IPS DF 19.7 (cell line): Measurements from ENCODE around the gene ELOVL3.
"Not testable (repeated sequence)": the region's sequence is repeated elsewhere in the genome, so short reads cannot be mapped to it uniquely, and the experiment has no call there.

Experiments used
- DNase-seq: peaks from one replicate; pipeline ENCODE4 v3.0.0-alpha.2; 2013; ENCODE audit warnings: low read depth, low spot score

Gene ELOVL3, protein sequence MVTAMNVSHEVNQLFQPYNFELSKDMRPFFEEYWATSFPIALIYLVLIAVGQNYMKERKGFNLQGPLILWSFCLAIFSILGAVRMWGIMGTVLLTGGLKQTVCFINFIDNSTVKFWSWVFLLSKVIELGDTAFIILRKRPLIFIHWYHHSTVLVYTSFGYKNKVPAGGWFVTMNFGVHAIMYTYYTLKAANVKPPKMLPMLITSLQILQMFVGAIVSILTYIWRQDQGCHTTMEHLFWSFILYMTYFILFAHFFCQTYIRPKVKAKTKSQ

DNA sequence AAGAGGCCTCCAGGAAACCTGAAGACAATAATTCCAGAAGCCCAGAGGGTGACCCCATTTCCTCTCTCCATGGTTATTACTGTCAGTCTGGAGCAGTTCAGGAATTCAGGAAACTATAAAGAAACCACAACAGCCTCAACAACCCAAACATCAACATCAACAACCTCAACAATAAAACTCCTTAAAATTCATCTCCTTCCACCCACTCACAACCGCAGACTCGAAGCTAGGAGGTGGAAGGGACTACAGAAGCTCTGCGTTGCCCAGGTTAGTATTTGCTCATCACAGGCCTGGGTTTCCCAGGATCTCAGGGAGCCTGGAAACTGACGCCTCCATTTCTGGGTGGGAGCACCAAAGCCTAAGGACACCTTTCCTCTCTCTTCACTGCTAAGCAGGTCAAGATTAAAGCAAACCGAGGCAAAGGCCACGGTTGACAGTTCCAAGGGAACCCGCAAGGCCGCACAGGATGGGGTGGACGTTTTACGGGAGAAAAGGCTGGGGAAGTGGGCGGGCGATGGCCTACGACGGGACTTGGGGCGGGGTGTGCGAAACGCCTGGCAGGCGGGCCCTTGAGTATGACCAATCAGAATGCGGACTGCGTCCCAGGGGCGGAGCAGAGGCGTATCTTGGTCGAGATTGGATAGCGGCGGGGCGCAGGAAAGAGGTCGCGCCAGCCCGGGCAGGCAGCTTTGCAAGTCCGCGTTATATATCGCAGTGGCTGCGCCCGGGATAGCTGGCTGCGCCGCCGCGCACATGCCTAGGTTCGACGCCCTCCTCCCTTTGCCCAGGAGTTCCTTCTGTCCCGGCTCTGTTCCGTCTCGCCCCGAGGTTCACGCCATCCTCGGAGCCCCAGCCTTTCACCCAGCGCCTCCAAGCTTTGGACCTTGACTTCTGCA lies at the start of gene ELOVL3:
Gene ELOVL3, plus strand, starts transcription at position 654 of the 896 bp plus-strand sequence. CDS start 250 bp downstream, outside the sequence.
- peak; percentile 89 for DNase-seq

DNA sequence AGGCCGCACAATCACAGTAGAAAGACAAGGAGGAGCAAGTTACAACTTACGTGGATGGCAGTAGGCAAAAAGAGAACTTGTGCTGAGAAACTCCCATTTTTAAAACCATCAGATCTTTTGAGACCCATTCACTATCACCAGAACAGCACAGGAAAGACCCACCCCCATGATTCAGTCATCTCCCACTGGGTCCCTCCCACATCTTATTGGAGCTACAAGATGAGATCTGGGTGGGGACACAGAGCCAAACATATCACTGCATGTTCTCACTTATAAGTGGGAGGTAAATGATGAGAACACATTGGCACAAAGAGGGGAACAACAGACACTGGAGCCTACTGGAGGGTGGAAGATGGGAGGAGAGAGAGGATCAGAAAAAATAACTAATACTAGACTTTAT lies 41.5 kb upstream of the ELOVL3 start:
- DNase-seq = no peak

DNA sequence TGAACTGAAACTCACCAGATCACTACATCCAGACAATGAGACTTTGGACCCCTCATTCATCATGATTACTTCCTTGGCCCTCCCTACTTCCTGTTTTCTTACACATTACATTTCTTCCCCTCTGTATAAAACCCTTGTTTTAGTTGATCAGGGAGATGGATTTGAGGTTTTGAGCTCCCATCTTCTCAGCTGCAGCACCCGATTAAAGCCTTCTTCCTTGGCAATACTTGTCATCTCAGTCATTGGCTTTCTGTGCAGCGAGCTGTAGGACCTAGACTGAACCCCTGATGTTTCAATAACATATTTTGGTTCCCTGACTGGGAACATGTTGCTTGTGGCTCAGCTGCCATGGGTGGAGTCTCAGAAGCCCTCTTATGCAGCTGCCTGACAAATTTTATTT lies 40.8 kb upstream of the ELOVL3 start:
- DNase-seq = no peak

DNA sequence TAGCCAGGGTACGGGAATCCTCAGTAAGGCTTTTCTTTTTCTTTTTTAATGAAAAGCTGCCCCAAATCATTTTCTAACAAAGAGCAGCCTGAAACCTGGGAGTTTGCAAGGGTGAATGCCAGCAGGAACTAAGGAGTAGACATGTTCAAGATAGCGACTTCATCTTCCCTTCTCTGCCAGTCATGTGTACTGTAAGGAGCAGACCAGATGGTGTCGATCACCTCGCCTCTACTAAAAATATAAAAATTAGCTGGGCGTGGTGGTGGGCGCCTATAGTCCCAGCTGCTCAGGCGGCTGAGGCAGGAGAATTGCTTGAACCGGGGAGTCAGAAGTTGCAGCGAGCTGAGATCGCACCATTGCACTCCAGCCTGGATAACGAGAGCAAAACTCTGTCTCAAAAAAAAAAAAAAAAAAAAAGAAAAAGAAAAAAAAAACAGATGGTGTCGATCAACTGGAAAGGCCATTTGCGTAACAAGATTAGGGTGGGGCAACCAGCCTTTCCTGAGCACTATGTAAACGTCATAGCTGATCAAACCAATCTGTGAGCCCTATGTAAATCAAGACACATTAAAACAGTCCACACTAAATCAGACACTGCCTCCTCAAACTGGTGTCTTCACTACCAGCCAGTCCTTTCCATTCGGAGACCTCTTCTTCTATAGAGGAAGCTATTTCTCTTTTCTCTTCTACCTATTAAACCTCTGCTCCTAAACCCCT lies 40.1 kb upstream of the ELOVL3 start:
- DNase-seq = no peak

DNA sequence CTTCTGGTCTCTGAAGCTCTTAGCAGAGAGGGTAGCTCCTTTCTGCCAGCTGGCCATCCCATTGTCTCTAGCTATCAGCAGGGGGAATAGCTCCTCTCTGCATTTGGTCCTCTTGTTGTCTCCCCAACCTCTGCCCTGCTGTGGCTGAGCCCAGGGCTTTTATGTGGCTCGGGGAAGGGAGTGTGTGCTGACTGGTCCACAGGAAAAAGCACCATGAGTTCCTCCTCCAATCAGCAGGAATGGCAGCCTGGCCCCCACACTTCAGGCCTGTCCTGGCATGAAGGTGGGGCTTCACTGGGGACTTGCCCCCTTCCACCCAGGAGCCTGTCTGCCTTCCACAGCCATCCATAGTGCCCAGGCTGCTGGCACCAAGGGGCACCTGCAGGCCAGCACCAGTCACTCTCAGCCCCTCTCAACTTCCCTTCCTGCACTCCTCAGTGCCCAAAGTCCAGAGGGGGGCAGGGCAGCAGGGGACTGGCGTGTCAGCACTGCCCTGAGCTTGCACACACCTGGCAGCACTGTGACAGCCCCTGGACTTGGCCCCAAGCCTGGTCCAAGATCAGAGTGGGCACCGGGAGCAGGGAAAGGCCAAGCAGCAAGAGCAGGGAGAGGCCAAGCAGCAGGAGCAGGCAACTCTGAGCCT lies 37.7 kb upstream of the ELOVL3 start:
- DNase-seq = no peak

DNA sequence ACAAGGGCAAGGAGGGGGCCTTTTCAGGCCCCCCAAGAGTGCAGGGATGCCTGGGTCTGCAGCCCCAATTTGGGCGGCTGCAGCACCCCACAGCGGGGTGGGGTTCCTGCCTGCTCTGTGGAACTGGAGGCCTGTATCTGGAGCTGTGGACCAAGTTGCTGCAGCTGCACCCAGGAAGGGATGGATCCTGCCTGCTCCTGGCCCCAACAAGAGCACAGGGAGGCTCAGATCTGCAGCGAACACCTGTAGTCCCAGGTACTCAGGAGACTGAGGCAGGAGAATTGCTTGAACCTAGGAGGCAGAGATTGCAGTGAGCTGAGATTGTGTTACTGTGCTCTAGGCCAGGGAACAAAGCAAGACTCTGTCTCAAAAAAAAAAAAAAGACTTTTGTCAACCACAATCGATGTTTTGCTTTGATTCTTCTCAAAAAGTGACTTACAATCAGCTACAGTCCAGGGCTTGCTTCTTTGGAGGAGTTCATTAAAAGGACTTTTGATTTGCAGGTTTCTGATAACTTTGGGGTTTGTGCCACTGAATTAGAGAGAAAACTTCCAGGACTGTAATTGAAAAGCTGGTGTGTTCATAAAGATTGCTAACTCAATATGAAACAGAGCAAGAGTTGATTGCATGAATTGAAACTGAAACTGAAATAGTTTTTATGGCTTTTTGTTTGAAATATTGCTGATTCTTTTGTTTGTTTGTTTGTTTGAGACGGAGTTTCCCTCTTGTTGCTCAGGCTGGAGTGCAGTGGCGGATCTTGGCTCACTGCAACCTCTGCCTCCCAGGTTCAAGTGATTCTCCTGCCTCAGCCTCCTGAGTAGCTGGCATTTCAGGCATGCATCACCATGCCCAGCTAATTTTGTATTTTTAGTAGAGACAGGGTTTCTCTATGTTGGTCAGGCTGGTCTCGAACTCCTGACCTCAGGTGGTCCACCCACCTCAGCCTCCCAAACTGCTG lies 36.9 kb upstream of the ELOVL3 start:
- not testable (repeated sequence) for DNase-seq

DNA sequence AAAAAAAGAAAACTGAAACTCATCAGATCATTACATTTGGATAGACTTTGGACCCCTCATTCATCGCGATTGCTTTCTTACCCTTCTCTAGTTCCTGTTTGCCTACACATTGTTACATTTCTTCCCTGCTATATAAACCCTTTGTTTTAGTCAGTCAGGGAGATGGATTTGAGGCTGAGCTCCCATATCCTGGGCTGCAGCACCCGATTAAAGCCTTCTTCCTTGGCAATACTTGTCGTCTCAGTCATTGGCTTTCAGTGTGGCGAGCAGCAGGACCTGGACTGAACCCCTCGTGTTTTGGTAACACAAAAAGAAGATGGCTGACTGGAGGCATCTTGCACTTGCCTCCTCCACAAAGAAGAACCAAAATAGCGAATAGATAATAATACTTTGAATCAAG lies 34.1 kb upstream of the ELOVL3 start:
- no peak for DNase-seq

DNA sequence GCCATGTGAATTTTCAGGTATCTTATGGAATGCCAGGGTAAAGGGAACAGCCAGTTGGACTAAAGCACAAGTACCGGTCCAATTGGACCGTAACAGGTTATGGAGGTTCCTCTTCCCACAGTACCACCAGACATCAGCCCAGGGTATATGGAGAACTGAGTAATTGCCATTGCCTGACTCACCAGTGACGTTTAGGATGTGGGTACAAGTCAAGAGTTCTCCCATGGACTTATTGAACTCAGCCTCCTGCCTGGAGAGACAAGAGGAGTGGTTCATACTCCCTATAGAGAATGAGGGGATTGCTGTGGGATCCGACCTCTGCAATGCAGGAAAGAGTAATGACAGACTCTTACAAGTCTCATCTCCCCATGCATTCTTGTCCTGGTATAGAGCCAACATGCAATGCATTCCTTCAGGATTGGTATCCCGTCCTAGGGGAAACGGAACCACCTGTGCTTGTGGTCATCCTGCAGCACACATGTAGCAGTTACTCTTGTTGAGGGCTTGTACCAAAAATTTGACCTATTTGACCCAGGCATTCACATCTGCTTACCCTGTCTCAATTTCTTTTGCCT lies 30.7 kb upstream of the ELOVL3 start:
- no peak for DNase-seq

DNA sequence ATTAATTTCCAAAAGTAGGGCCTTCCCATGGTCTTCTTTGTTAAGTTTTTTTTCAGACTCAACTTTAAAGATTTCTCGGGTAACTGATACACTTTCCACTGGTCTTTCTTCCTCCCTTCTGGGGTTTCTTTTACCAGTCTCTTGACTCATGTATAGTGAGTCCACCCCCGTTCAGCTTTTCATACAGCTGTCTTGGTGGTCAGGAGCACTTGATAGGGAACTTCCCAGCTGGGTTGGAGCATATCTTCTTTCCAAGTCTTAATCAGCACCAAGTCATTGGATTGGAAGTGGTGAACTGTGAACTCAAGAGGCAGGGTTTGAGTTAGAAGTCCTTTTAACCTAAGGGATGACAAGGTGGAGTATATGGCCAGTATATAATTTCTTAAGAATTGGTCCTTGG lies 29.2 kb upstream of the ELOVL3 start:
- no peak for DNase-seq

DNA sequence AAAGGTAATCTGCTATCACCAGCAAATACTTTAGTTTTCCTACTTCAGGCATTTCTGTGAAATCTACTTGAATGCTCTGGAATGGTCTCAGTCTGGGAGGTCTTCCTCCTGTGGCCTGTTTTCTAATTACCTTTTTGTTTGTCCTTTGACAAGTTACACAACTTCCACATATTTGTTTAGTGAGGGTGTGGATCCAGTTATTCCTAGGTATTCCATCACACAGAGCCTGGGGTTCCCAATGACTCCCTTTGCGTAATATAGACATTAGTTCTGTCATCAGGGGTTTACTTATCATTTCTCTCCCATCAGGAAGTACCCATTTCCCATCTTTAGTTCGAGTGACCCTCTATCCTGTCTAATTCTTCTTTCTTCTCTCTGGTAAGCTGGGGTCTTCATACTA lies 28.1 kb upstream of the ELOVL3 start:
- no peak for DNase-seq

DNA sequence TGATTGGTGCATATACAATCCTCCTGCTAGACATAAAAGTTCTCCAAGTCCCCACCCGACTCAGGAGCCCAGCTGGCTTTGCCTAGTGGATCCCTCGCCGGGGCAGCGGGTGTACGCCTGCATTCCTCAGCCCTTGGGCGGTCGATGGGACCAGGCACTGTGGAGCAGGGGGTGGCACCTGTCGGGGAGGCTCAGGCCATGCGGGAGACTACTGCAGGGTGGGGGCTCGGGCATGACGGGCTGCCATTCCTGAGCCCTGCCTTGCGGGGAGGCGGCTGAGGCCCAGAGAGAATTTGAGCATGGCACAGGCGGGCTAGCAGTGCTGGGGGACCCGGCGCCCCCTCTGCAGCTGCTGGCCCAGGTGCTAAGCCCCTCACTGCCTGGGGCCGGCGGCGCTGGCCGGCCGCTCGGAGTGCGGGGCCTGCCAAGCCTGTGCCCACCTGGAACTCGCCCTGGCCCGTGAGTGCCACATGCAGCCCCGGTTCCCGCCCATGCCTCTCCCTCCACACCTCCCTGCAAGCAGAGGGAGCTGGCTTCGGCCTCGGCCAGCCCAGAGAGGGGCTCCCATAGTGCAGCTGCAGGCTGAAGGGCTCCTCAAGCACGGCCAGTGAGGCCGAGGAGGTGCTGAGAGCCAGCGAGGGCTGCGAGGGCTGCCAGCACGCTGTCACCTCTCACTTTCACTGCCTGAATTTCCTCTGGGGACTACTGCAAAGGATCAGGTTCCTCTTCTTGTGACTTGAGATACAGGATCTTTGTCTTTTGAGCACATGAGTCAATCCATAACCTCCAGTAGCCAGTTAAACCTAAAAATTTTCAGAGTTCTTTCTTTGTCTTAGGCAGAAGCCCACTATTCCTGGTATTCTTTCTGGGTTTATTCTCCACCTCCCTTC lies 25.1 kb upstream of the ELOVL3 start:
- DNase-seq = no peak

DNA sequence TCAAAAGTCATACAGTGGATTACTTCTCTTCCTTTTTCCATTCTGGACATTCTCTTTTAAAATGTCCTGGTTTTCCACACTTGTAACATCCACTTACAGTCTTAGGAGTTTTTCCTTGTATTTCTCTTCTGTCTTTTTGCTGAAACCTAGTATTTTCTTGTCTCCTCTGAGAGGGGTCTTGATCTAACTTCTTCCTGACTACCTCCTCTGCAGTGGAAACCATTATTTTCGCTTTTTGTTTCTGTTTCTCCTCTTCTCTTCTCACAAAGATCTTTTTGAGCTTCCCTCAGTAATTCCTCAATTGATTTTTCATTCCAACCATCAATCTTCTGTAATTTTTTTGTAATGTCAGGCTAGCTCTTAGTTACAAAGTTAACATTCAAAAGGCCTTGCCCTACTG lies 23.7 kb upstream of the ELOVL3 start:
- no peak for DNase-seq

DNA sequence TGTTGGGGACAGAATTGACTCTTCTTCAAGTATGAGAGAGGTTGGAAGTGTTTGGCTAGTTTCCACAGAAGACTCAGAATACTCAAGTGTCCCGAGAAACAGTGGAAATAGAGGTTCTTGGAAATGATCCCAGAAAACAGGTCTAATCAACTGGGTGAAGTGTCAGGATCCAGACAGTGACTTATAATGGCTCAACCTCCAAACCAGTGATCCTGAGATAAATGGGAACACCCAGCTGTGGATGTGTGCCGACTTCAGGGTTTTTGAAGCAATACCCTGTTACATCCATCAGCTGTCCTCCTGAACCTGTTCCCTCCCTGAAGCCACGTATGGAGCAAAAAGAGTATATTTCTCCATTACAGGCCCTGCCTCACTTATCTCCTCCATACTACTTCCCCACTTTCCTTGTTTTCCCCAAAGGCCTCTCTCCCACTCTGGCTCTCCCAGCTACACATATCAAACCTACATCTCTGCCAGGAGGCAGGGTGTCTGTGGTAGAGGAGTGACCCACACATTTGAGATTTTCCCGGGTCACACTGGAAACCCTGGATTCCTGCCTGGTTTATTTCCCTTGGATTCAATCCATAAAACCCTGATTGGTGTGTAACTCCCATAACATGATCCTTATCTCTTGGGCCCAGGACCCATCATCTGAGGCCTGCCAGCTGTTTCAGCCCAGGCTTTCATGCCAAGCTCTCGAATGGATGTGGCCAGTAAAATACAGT lies 17.6 kb upstream of the ELOVL3 start:
- no peak for DNase-seq

DNA sequence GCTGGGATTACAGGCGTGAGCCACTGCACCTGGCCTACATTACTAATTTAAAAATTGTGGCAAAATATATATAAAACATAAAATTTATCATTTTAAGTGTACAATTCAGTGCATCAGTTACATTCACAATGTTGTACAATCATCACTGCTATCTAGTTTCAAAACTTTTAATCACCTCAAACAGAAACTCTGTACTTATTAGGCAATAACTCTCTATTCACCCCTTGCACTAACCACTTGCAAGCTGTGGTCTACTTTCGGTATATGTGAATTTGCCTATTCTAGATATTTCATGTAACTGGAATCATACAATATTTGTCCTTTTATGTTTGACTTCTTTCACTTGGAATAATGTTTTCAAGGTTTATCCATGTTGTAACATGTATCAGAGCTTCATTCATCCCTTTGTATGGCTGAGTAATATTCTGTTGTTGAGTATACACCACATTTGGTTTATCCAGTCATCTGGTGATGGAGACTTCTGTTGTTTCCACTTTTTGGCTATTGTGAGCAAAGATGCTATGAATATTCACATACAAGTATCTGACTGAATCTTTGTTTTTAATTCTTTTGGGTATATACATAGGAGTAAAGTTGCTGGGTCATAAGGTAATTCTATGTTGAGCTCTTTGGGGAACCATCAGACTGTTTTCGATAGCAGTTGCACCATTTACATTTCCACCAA lies 14.3 kb upstream of the ELOVL3 start:
- no peak for DNase-seq

DNA sequence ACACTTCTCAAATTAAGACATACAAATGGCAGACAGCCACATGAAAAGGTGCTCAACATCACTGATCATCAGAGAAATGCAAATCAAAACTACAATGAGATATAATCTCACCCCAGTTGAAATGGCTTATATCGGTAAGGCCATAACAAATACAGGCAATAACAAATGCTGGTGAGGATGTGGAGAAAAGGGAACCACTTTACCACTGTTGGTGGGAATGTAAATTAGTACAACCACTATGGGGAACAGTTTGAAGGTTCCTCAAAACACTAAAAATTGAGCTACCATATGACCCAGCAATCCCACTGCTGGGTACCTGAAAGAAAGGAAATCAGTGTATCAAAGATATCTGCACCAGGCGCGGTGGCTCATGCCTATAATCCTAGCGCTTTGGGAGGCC lies 12.5 kb upstream of the ELOVL3 start:
- not testable (repeated sequence) for DNase-seq

DNA sequence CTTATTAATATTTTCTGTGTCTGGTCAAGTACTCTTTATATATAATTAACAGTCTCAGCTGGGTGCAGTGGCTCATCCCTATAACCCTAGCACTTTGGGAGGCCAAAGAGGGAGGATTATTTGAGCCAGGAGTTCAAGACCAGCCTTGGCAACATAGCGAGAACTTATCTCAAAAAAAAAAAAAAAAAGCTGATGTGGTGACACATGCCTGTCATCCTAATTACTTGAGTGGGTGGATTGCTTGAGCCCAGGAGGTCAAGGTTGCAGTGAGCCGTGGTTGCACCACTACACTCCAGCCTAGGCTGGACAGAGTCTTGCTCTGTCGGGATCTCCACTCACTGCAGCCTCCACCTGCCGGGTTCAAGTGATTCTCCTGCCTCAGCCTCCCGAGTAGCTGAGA lies 6.7 kb upstream of the ELOVL3 start:
- DNase-seq = no peak

DNA sequence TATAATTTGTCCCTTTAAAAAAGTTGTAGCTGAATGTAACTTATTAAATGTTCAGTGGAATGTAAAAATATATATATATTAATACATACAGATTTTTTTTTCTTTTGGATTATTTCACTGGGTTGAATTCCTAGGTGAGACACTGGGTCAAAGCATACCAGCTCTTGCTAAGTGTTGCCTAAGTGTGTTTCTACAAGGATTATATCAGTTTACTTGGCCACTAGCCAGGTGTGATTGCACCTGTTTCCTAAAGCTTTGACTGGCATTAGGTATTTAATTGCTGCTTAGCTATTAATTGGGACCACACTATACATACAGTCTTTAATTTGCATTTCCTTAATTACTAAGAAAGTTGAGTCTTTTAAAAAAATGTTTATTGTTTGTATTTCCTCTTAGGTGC lies 5.5 kb upstream of the ELOVL3 start:
- DNase-seq = no peak

DNA sequence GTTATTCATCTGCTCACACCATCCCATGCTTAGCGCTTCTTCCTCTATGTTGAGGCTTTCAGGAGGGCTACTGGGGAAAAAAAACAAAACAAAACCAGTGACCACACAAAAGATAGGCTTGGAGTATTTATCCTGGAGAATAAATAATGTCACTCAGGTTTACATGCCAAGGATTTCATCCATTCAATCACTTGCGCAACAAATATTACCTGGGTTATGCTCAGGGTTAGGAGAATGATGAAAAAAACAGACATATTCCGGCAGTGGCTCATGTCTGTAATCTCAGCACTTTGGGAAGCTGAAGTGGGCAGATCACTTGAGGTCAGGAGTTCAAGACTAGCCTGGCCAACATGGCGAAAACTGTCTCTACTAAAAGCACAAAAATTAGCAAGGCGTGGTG lies 3.3 kb upstream of the ELOVL3 start:
- DNase-seq = no peak
